Right atrium auricular region (tissue), 2 donors: ENCODE results near the gene SPTY2D1. TPM values are rescaled to one million over a fixed set of nuclear protein-coding genes. Genes with fewer than 3 reads are reported as not detected.
"Not testable (repeated sequence)": the region's sequence is repeated elsewhere in the genome, so short reads cannot be mapped to it uniquely, and the experiment has no call there.

ENCODE experiments used
- DNase-seq: peaks from one replicate; pipeline ENCODE4 v3.0.0-alpha.2; 2019; ENCODE audit warnings: low spot score
- H3K27ac ChIP-seq, 2 donors: fragments of 200-600 bp; sonication (generic); 1 replicate in 1 of 2; 2 replicates in 1 of 2; pipeline ENCODE4 v1.5.1; 2016 to 2019
- H3K27me3 ChIP-seq, 2 donors: fragments of 200-600 bp; sonication (generic); one replicate each; pipeline versions ENCODE4 v1.5.1 to v1.6.0; 2017 to 2019
- H3K36me3 ChIP-seq: fragments of 200-600 bp; sonication (generic); one replicate; pipeline ENCODE4 v1.5.1; 2016
- H3K4me1 ChIP-seq, 2 donors: fragments of 200-600 bp; sonication (generic); one replicate each; pipeline versions ENCODE4 v1.5.1 to v1.6.0; 2017 to 2019
- H3K4me3 ChIP-seq, 2 donors: fragments of 200-600 bp; sonication (generic); 1 replicate in 1 of 2; 2 replicates in 1 of 2; pipeline ENCODE4 v1.5.1; 2017 to 2019; ENCODE audit warnings: mild to moderate bottlenecking in 1 of 2, moderate library complexity in 1 of 2
- H3K9me3 ChIP-seq, 2 donors: fragments of 200-600 bp; sonication (generic); one replicate each; pipeline ENCODE4 v1.5.1; 2019
- CTCF ChIP-seq, 2 donors: fragments of 200-600 bp; sonication (generic); IDR thresholded peaks; one replicate each; pipeline ENCODE4 v1.5.1; 2019; ENCODE audit warnings: antibody characterized with exemption in 2 of 2
- total RNA-seq, 2 donors: library from RNA; depleted of rRNA; stranded (reverse); fragments of >200 nt; gene quantifications; one replicate each; pipeline ENCODE4 v1.1.0, GENCODE V29; 2016

The SPTY2D1 gene
- total RNA-seq, 2 donors from 2014 or later: 9.2 to 15.3 TPM

DNA sequence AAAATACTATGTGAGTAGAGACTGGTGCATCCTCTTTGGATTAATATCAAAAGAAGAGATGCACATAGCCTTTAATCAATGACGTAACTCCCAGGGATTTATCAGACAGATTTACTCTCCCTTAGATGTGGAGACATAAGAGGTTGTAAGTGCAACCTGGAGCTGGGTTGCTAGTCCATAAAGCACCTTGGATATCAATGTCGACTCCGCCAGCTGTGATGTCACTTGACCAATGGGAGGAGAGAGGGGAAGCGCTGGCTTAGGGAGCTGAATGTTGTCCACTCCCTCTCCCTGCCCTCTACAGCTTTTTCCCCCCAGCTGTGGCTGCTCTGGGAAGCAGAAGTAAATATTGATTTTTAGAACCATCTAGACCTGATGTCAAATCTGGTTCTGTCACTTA lies 35.6 kb upstream of the SPTY2D1 start:
- no peaks in the 10 kb centered on the region for H3K4me1 ChIP-seq
- no peaks in the 10 kb centered on the region for H3K9me3 ChIP-seq
- H3K4me3 ChIP-seq: no peak overlapping the region
- no peaks in the 10 kb centered on the region for H3K36me3 ChIP-seq
- TF ChIP-seq CTCF (IDR thresholded peaks at IDR 0.05): no peak
- no peaks in the 10 kb centered on the region for H3K27me3 ChIP-seq
- no peak overlapping the region for H3K27ac ChIP-seq
- DNase-seq: no peak

DNA sequence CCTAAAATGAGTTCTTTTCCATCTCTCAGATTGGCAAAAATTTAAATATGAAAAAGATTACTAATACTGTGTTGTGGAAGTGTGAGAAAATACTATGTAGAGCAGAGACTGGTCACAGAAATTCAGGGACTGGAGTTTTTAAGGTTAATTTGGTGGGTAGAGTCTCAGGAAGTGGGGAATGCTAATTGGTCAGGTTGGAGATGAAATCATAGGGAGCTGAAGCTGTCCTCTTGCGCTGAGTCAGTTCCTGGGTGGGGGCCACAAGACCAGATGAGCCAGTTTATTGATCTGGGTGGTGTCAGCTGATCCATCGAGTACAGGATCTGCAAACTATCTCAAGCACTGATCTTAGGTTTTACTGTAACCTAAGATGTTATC lies 35.1 kb upstream of the SPTY2D1 start:
- Histone ChIP-seq H3K27me3 (no peaks in the 10 kb centered on the region), H3K27ac (no peak overlapping the region), H3K4me1 (no peaks in the 10 kb centered on the region), H3K36me3 (no peaks in the 10 kb centered on the region), H3K4me3 (no peak overlapping the region), H3K9me3 (no peaks in the 10 kb centered on the region)
- TF ChIP-seq CTCF (IDR thresholded peaks at IDR 0.05): no peak
- no peak for DNase-seq

GRCh38 chr11:18668131-18668530 lies 34.0 kb upstream of the SPTY2D1 start:
- Histone ChIP-seq H3K27me3 (no peaks in the 10 kb centered on the region), H3K27ac (no peak overlapping the region), H3K4me1 (no peaks in the 10 kb centered on the region), H3K9me3 (no peaks in the 10 kb centered on the region), H3K36me3 (no peaks in the 10 kb centered on the region), H3K4me3 (no peak overlapping the region)
- no peak for DNase-seq
- TF ChIP-seq CTCF (IDR thresholded peaks at IDR 0.05): no peak

DNA sequence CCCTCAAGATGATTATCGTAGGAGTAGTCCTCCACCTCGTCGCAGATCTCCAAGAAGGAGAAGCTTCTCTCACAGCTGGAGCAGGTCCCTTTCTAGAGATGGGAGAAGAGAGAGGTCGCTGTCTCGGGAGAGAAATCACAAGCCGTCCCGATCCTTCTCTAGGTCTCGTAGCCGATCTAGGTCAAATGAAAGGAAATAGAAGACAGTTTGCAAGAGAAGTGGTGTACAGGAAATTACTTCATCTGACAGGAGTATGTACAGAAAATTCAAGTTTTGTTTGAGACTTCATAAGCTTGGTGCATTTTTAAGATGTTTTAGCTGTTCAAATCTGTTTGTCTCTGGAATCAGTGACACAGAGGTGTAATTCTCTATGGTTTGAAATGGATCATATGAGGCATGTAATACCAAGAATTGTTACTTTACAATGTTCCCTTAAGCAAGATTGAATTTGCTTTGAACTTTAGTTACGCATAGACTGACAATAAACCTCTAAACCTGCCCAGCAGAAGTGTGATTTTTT lies 31.3 kb upstream of the SPTY2D1 start:
- H3K27me3 ChIP-seq, H3K9me3 ChIP-seq, H3K36me3 ChIP-seq, H3K4me1 ChIP-seq, H3K4me3 ChIP-seq, H3K27ac ChIP-seq, DNase-seq: not testable (repeated sequence)

- TF ChIP-seq CTCF (IDR thresholded peaks at IDR 0.05): no peak
- no peak overlapping the region for H3K27ac ChIP-seq
- H3K9me3 ChIP-seq: peaks cover 0 to 11% of the 10 kb centered on the region in 2 donors
- H3K27me3 ChIP-seq: no peaks in the 10 kb centered on the region
- no peaks in the 10 kb centered on the region for H3K36me3 ChIP-seq
- H3K4me3 ChIP-seq: no peak overlapping the region
- no peak for DNase-seq
- H3K4me1 ChIP-seq: no peaks in the 10 kb centered on the region
Measured at GRCh38 chr11:18657673-18658072, 23.5 kb upstream of the SPTY2D1 start.

- H3K36me3 ChIP-seq: no peaks in the 10 kb centered on the region
- H3K27me3 ChIP-seq: no peaks in the 10 kb centered on the region
- no peaks in the 10 kb centered on the region for H3K4me1 ChIP-seq
- DNase-seq: peak; percentile 62
- no peaks in the 10 kb centered on the region for H3K9me3 ChIP-seq
- peak; percentile 26 to 64 for TF ChIP-seq CTCF (IDR thresholded peaks at IDR 0.05)
- no peak overlapping the region for H3K27ac ChIP-seq
- H3K4me3 ChIP-seq: no peak overlapping the region
Measured at GRCh38 chr11:18650859-18651557, 16.9 kb upstream of the SPTY2D1 start.
